ENCODE results near the gene SLC25A39.
A peak's percentile ranks its signal among the peaks of the same experiment; 100 is the strongest.

GRCh38 chr17:44331249-44331760 is 6.7 kb upstream of the SLC25A39 start:
- TF ChIP-seq CTCF (IDR thresholded peaks at IDR 0.05) (peak; percentile 85), POLR2AphosphoS5 (IDR thresholded peaks at IDR 0.05; ENCODE audit: low read depth, low read length) (no peak), RFX5 (IDR thresholded peaks at IDR 0.05; ENCODE audit: low read length) (no peak)
- TF ChIP-seq, protein P1, sequence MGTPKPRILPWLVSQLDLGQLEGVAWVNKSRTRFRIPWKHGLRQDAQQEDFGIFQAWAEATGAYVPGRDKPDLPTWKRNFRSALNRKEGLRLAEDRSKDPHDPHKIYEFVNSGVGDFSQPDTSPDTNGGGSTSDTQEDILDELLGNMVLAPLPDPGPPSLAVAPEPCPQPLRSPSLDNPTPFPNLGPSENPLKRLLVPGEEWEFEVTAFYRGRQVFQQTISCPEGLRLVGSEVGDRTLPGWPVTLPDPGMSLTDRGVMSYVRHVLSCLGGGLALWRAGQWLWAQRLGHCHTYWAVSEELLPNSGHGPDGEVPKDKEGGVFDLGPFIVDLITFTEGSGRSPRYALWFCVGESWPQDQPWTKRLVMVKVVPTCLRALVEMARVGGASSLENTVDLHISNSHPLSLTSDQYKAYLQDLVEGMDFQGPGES (IDR thresholded peaks at IDR 0.05; ENCODE audit: low read depth, low read length) = no peak

All from SK-N-SH (cell line).